GM23248 (cell line): Measurements from ENCODE around the gene WDR76.

Source experiments
- EZH2 ChIP-seq: fragments of 200-600 bp; sonication (generic); IDR thresholded peaks from 2 replicates; pipeline ENCODE4 v1.6.1; 2018; ENCODE audit warnings: antibody characterized with exemption, mild to moderate bottlenecking; ENCODE audit not compliant: insufficient read depth, poor library complexity, severe bottlenecking
- EZH2phosphoT487 ChIP-seq: fragments of 200-600 bp; sonication (generic); IDR thresholded peaks from 2 replicates; pipeline ENCODE4 v1.6.1; 2018; ENCODE audit warnings: antibody characterized with exemption, moderate library complexity, mild to moderate bottlenecking, low read depth; ENCODE audit not compliant: insufficient read depth

DNA sequence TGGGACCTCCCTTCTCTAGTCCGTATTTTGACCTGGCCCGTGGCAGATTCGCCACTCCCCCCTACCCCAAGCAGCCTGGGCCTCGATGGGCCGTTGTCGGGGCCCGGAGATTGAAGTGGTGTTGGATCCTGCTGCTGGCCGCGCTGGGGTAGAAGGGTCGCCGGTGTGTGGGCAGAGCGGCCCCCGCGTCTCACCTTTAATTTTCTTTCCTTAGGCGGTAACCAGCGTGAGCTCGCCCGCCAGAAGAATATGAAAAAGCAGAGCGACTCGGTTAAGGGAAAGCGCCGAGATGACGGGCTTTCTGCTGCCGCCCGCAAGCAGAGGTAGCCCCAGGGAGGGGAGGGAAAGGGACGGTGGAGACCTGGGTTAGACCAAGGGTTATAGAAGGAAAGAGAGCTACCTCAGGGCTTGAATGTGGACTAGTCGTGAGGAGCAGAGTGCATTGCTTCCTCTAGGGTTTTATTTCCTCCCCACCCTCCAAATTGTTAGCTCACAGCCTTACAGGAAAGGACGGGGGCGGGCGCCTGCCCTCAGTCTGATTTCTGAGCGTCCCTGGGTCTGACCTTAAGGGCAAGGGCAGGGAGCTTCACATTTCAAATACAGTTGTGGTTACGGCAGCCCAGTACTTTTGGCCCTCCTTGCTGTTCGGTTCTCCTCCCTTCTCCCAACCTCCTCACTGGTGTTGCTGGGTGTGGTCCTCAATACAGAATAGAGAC, 33.9 kb upstream of the WDR76 start:
- TF ChIP-seq EZH2phosphoT487: no peak
- TF ChIP-seq EZH2: no peak
